HTERT RPE-1 (cell line): ENCODE measurements around the gene CCL22.

ENCODE experiments used
- in situ Hi-C: fragments of 300-500 bp; cut with MboI; formaldehyde crosslinking; loops from 4 replicates; pipeline ENCODE4 v1.14.3; 2020; ENCODE audit warnings: low sequenced_read_pairs

The CCL22 gene

DNA sequence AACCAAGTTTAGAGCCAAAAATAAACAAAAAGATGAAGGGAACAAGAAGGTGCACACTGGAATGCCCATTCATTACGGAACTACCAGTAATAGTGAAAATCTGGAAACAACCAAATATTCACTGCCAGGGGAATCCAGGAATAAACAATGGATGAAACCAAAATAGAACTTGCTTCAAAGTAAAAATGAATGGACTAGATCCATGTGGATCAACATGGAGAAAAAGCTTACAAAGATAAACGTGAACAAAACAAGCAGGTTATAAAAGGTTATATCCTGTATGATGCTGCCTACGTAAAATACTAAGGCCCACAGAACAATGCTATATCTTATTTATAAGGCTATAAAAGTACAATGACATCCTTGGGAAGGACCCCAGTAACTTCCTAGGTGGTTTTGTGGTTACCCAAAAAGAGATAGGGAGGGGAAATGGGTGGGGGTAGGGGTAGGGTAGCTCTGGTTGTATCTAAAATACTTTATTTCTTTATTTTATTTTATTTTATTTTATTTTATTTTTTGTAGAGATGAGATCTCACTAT is 12.8 kb upstream of the CCL22 start:
- in situ Hi-C loops = no loop called here

DNA sequence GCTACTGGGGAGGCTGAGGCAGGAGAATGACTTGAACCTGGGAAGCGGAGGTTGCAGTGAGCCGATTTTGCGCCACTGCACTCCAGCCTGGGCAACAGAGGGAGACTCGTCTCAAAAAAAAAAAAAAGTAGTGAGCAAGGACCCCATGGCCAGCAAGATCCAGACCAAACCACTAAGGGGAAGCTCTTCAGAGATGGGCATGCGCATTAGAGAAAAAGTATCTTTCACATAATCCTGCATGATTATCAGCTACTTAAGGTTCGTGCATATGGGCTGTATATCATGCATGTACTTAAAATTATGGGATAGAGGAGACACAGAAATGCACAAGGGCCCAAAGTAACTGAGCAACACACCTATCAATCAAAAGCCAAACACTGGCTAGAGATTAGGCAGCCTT is 10.7 kb upstream of the CCL22 start:
- in situ Hi-C loops = no loop called here

DNA sequence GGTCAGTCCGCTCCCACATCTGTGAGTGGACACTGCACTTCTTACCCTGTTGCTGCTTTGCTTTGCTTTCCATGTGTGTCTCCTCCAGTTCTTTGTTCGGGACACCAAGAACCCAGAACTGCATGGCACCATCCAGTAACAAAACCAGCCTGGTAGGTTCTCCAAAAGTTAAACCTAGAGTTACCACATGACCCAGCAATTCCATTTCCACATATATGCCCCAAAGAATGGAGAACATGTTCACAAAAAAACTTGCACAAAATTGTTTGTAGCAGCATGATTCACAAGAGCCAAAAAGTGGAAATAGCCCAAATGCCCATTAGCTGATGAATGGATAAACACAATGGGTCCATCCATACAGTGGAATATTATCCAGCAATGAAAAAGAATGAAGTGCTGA is 10.3 kb upstream of the CCL22 start:
- in situ Hi-C loops = no loop called here

DNA sequence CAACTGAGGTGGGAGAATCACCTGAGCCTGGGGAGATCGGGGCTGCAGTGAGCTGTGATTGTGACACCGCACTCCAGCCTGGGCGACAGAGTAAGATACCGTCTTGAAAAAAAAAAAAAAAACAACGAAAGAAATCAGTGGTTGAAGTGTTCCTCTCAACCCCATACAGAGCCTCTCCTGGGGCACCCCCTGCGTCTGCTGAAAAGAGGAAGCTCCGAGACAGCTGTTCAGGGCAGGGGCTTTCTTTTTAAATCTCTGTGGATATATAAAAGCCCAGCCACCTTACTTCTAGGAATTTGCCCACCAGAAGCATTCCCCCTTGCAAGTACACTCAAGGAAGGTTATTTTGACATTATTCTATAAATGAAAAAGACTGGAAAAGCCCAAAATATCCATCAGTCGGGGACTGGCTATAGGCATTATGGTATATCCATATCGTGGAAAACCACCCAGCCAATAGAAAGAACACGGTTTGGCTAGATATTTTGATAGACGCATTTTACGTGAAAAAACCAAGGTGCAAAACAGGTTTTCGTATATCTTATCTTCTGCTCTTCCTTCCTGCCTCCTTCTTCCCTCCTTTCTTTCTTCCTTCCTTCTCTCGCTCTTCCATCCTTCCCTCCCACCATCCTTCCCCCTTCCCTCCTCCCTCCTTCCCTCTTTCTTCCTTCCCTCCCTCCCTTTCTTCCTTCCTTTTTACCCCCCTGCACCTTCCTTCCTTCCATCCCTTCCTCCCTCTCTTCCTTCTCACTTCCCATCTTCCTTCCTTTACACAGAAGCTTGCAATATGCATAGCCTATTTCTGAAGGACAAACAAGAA is 9.2 kb upstream of the CCL22 start:
- in situ Hi-C loops = no loop called here

DNA sequence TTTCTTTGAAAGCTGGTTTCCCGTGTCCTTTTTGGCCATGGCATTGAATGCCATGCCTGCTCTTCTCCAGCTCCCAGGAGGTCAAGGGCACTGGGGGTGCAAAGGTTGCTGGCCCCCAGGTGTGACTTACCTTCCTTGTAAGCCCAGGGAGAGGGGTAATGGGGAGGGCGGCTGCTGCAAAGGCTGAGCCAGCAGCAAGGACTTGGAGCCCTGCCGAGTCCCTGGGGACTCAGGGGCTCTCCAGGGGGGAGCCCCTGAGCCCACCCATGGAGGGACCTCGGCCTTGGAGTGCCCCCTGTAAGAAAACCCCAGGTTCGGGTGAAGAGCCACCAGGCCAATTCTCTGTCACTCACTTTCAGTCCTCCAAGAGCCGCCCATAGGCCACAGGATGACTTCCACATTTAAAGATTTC is 5.9 kb upstream of the CCL22 start:
- in situ Hi-C loops = no loop called here

DNA sequence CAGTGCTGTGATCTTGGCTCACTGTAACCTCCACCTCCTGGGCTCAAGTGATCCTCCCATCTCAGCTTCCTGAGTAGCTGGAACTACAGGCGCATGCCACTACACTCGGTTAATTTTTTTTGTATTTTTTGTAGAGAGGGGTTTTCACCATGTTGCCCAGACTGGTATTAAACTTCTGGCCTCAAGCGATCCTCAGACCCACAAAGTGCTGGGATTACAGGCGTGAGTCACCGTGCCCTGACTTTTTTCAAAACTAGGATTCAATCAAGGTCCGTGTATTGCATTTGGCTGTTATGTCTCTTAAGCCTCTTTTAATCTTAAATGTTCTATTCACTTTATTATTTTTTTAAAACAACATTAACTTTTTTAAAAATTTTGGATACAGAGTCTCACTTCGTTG is 4.3 kb upstream of the CCL22 start:
- in situ Hi-C loops = no loop called here

DNA sequence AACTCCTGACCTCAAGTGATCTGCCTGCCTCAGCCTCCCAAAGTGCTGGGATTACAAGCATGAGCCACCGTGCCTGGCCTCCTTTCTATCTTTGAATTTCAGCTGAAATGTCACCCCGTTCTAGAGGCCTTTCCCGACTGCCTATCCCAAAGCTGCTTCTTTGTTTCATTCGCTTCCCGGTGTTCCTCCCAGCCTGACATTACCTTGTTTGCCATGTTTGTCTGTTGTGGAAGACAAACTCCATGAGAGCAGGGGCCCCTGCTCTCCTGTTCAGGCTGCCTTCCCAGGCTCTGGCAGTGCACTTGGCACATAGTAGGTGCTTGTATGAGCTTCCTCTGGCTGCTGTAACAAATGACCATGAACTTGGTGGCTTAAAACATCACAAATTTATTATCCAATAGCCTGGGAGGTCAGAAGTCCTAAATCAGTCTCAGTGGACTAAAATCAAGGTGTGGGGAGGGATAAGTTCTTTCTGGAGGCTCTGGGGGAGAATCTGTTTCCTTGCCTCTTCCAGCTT is 2.6 kb upstream of the CCL22 start:
- in situ Hi-C loops = no loop called here

DNA sequence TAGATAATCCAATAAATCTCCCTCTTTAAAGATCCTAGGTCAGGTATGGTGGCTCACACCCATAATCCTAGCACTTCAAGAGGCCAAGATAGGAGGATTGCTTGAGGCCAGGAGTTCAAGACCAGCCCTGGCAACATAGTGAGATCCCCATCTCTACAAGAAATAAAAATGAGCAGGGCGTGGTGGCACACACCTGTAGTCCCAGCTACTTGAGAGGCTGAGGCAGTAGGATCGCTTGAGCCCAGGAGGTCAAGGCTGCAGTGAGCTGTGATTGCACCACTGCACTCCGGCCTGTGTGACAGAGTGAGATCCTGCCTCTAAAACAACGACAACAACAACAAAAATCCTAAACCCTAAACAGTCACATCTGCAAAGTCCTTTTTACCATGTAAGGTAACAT is 2.0 kb upstream of the CCL22 start:
- in situ Hi-C loops = no loop called here

DNA sequence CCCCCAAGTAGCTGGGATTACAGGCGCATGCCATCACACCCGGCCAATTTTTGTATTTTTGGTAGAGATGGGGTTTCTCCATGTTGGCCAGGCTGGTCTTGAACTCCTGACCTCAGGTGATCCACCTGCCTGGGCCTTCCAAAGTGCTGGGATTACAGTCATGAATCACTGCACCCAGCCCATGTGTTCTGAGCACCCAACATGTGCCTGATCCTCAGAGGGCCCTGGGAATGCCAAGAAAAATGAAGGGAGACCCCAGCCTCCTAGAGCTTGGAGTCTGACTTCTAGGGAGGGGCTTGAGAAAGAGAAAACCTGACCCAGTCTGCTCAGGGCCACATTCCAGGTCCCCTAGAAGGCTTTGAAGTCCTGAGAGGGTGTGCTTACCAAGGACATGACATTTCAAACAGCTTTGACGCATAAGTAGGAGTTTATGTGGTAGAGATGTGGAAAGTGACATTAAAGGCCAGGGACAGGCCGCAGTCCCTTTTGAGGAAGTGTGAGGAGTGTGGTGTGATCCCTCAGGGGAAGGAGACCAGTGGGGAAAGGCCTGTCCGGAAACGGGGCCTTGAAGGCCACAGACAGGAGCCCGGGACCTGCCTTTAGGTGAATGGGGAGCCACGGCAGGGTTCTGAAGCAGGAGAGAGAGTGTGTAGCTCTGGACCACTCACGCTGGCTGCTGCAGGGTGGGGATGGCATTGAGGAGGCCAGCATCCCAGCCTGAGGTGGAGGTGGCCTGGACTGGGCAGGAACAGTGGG is 1.1 kb upstream of the CCL22 start:
- in situ Hi-C loops = no loop called here

DNA sequence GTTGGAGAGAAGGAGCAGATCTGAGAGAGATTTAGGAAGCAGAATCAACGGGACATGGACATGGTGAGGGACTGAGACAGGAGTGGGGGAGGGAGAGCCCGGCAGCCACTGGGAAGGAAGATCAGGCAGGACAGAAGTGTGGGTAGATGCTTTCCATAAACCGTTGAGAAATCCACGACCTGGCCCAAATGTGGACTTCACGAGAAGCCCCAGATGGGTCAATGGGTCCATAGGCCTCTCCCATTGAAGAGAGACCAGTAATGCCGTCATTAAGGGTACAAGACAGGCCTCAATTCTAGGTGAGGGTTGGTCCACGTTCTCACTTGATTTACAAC is 530 bp upstream of the CCL22 start:
- in situ Hi-C loops = no loop called here

DNA sequence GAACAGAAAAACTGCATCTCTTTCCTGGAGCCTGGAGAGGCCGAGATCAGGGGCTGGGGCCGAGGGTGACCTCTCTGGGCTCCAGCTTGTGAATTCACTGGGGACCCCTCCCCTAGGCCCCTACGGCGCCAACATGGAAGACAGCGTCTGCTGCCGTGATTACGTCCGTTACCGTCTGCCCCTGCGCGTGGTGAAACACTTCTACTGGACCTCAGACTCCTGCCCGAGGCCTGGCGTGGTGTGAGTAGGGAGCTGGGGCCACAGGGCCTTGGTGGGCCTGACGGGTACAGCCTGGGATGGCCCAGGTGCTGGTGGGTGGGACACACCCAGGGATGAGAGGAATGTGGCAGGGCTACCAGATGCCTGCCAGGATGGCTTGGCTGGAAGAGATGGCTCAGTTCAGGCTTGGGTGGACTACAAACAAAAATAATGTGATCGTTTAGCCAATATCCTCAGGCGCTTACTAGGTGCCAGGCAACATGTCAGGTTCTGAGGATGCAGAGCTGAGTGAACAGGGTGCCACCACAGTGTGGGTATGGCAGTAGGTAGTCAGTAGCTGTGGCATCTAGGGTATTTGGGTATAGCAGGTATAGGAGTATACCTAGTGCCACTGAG is 1.8 kb downstream of the CCL22 start:
- in situ Hi-C loops = no loop called here

DNA sequence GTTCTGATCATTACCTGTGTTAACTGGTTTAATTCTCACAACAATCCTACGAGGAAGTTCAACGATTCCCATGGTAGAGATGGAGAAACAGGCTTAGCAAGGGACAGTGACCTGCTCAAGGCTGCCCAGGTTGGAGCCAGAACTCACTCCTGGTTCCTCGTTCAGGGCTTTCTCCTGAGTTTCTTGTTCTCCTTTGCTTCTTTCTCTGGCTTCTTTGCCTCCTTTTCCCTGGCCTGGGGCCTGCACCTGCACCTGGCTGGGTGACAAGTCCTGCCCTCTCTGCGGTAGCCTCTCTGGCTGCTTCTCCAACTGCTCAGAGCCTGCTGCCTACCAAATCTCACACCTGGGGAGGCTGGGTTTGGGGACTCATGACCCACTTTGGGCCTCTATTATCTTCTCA is 2.8 kb downstream of the CCL22 start:
- in situ Hi-C loops = no loop called here

DNA sequence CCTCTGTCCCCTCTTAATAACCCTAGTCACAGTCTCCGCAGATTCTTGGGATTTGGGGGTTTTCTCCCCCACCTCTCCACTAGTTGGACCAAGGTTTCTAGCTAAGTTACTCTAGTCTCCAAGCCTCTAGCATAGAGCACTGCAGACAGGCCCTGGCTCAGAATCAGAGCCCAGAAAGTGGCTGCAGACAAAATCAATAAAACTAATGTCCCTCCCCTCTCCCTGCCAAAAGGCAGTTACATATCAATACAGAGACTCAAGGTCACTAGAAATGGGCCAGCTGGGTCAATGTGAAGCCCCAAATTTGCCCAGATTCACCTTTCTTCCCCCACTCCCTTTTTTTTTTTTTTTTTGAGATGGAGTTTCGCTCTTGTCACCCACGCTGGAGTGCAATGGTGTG is 5.6 kb downstream of the CCL22 start:
- in situ Hi-C loops = no loop called here

DNA sequence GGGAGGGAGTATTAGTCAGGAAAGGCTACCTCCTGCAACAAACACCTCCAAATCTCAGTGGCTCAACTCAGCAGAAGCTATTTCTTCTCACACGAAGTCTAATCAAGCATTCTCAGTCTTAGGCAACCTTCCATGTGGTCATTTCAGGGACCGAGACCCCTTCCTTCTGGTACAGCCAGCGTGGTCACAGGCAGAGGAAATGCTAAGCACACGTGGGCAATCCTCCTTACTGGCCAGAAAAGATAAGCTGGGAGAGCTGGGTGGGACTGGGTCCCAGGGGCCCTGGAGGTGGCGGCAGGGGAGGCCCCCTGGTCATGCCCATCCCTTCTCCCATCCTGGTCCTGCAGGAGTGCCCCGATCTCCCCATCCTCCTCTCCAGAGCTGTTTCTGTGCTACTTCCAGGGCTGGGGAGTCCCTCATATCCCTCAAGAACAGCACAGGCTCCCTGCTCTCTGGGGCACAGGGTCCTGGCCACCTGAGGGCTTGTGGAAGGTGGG is 8.0 kb downstream of the CCL22 start:
- in situ Hi-C loops = no loop called here

DNA sequence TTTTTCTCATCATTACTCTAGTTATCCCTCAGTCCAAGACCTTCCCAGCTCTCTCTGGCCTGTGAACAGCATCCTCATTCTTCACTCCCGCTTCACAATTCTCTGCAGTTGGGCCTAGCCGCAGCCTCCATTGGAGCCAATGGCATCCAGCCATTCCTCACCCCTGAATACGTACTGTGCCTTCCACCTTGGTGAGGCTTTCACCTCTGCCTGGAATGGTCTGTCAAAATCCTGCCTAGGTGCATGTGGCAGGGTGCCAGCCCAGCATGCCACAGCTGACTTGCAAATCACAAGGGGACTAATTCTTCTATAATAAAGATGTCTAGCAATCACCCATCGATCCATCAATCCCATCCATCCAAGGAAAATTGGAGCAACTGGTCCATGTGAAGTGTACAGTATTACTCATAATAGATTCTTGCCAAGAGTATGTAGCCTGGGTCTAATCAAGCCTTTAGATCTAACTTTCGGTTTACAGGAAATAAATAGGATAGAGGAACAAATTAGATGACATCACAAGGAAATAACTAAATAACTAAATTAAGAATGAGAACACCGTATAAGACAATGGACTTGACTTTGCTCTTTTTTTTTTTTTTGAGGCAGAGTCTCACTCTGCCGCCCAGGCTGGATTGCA is 8.7 kb downstream of the CCL22 start:
- in situ Hi-C loops = no loop called here

DNA sequence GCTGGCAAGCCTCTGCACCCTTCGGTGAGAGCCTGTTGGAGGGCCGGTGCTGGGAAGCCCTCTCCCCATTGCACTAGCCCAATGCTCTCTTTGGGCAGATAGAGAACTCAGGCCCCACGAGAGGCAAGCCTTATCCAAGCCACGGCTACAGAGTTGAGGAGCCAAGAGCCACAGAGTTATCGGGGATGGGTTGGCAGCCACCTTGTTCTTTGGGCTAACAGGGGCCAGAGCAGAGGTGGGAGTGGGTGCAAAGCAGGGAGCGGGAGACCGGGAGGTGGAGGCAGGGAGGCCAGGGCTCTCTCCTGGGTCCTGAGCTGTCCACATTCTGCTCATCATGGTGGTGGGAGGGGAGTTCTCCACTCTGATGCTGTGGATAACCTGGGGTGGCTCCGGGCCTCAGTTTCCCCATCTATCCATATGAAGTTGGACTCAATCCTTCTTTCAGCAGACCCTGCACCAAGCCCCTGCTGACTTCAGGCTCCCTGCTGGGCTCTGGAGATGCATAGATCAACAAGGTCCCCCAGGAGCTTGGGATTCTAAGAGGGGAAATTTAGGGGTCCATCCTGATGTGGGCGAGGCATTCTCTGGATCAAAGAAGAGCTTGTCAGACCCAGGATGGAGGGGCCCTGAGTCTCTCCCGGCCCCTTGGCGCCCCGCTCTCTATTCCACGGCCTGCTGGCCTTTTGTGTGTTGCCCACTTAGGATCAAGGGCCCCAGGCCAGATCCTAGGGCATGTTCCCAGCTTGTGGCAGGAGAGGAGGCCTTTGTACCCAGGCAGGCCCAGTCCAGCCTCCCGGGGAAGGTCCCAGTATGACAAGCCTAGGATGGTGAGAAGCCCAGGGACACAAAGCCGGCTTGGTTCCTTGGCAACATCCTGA is 13.2 kb downstream of the CCL22 start:
- in situ Hi-C loops = no loop called here

DNA sequence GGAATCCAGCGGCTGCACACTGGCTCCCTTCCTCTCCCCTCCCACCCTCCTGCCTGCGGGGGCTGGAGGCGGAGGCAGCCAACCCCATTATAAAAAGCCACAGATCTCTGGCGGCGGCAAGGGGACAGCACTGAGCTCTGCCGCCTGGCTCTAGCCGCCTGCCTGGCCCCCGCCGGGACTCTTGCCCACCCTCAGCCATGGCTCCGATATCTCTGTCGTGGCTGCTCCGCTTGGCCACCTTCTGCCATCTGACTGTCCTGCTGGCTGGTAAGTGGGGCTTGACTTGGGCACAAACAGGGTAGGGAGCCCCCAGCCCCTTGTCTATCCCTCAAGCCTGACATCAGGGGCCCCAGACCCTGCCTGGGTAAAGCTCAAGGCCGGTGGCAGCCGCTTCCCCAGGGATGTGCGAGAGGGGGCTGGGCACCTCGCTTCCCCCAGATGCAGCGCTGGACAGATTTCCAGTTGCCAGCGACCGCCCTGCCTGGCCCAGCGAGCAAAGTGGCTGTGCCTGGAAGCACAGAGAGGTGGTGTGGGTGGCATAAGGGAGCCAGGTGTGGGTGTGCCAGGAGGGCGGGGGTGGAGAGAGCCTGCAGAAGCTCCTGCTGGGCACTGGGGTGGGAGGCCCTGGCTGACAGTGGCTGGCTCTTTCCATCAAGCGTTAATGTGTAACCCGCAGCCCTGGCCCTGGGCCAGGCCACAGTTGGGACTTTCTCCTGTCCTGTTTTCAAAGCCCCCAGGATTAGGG is 14.0 kb downstream of the CCL22 start, which contains the start of gene CX3CL1:
TSS of gene CX3CL1 (plus strand) at position 119 of the 745 bp plus-strand sequence. CDS start at position 198, 79 bp downstream.
- in situ Hi-C loops = no loop called here

DNA sequence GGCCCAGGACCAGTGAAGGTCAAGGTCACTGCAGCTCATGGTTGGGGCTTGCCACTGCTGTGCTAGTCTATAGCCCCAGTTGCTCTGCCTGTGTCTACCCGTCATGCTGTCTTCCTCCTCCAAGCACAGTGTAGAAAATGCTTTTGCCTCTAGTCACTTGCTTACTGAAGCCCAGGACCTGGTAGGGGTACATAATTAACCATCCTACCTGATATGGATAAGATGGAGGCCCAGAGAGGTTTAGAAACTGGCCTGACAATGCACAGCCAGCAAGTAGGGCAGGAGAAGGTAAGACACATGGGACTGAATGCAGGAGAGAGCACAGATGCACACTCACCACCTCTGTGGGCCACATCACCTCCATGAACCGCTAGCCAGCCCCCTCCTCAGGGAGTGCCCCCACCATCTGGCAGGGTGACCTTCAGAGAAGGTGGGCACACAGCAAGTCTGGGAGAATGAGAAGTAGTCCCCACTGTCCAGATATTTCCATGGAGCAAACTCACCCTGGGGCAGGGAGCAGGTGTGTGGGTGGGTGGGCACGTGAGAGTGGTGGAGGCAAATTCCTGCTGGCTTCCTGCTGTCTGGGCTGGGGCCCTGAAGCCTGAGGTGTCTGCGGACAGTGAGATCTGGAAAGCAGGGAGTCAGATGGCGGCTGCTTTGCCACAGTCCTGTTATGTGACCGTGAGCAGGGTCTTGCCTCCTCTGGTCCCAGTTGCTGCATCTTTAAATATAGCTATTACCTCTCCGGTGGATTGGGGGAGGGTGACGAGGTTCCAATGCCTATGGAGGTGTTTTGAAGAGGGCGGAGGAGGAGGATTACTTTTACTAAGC is 14.7 kb downstream of the CCL22 start:
- in situ Hi-C loops = no loop called here
